K562 (cell line): ENCODE results near the gene ACTRT2. TPM values are rescaled to one million over a fixed set of nuclear protein-coding genes. Genes with fewer than 3 reads are reported as not detected.

Experiments used
- ATAC-seq: fragments of 200-7000 bp; cut with Tn5 transposase; 3 replicates; pipeline ENCODE4 v1.9.1; 2020; ENCODE audit warnings: moderate library complexity
- BruUV-seq: library from RNA; stranded (reverse); fragments of 400-500 nt; replicated peaks from 2 replicates; lab custom pipeline; 2021; lab: Mats Ljungman, UMichigan
- CTCF ChIA-PET: fragments of 300-600 bp; formaldehyde crosslinking; extraction: SDS; loops from one replicate; lab custom pipeline; 2021; ENCODE audit warnings: low intra/inter-chr PET ratio; lab: Yijun Ruan, JAX
- POLR2A ChIA-PET: fragments of 300-600, 350-650 bp; sonication (Branson Sonifier 250); formaldehyde crosslinking; extraction: SDS; loops from one replicate; lab custom pipeline; 2021; ENCODE audit warnings: antibody characterized with exemption, inconsistent platforms; lab: Yijun Ruan, JAX
- DNase-seq, 4 experiments: peaks; one replicate each; pipeline versions ENCODE4 v3.0.0 to v3.0.0-alpha.2; 2011 to 2018; ENCODE audit warnings: low spot score in 3 of 4, mixed read lengths in 3 of 4; ENCODE audit errors: extremely low read depth in 1 of 4
- FAIRE-seq: peaks from 2 replicates; lab custom pipeline; 2011; peaks lifted over from hg19 to GRCh38; lab: Jason Lieb, UNC
- H2AFZ ChIP-seq: 2 replicates; pipeline ENCODE4 v1.6.0; 2011; ENCODE audit warnings: low read depth, low read length, control low read depth, inconsistent platforms
- H3K27ac ChIP-seq: fragments of 200-600 bp; 3 replicates; pipeline ENCODE4 v1.8.0; 2011; ENCODE audit warnings: low read depth, mild to moderate bottlenecking, control low read depth, inconsistent platforms, low read length, moderate library complexity, mixed read lengths; ENCODE audit errors: extremely low read depth
- H3K27me3 ChIP-seq, 2 experiments: fragments of 300-600 bp in 1 of 2; 2 replicates in 1 of 2; 3 replicates in 1 of 2; pipeline versions ENCODE4 v1.6.0 to v1.8.0; 2011; ENCODE audit warnings: inconsistent platforms in 2 of 2, low read length in 2 of 2, mild to moderate bottlenecking in 1 of 2, mixed read lengths in 1 of 2, moderate library complexity in 1 of 2; ENCODE audit not compliant: control insufficient read depth in 2 of 2, insufficient read depth in 2 of 2
- H3K36me3 ChIP-seq: fragments of 300-600 bp; 3 replicates; pipeline ENCODE4 v1.8.0; 2011; ENCODE audit warnings: mild to moderate bottlenecking, low read length, inconsistent platforms; ENCODE audit not compliant: control insufficient read depth, insufficient read depth
- H3K4me1 ChIP-seq, 2 experiments: fragments of 200-600 bp in 1 of 2; replicated peaks in 1 of 2; 2 replicates in 1 of 2; 3 replicates in 1 of 2; pipeline versions ENCODE4 v1.5.1 to v1.8.0; 2011; ENCODE audit warnings: inconsistent platforms in 2 of 2, low read length in 2 of 2, mild to moderate bottlenecking in 1 of 2, mixed read lengths in 1 of 2, moderate library complexity in 1 of 2; ENCODE audit not compliant: control insufficient read depth in 2 of 2, insufficient read depth in 2 of 2
- H3K4me2 ChIP-seq: 2 replicates; pipeline ENCODE4 v1.6.1; 2011; ENCODE audit warnings: low read length, control low read depth, inconsistent platforms, mixed read lengths; ENCODE audit not compliant: insufficient read depth
- H3K4me3 ChIP-seq: fragments of 200-600 bp; sonication (generic), shearing (Covaris generic); 2 replicates; pipeline ENCODE4 v1.5.1; 2016; ENCODE audit warnings: control low read depth, inconsistent platforms
- H3K79me2 ChIP-seq: fragments of 200-600 bp; 3 replicates; pipeline ENCODE4 v1.8.0; 2011; ENCODE audit warnings: low read length, inconsistent platforms; ENCODE audit not compliant: control insufficient read depth, insufficient read depth
- H3K9ac ChIP-seq, 2 experiments: 2 replicates each; pipeline versions ENCODE4 v1.6.0 to v1.6.1; 2011; ENCODE audit warnings: low read depth in 2 of 2, low read length in 2 of 2, control low read depth in 1 of 2, inconsistent platforms in 1 of 2, mild to moderate bottlenecking in 1 of 2, mixed read lengths in 1 of 2; ENCODE audit not compliant: insufficient read depth in 1 of 2
- H3K9me1 ChIP-seq: one replicate; pipeline ENCODE4 v1.6.0; 2011; ENCODE audit warnings: inconsistent platforms, mild to moderate bottlenecking, low read length, moderate library complexity; ENCODE audit not compliant: control insufficient read depth, insufficient read depth
- H3K9me3 ChIP-seq: replicated peaks from 2 replicates; pipeline ENCODE4 v1.5.1; 2011; ENCODE audit warnings: low read depth, low read length, inconsistent platforms; ENCODE audit not compliant: control insufficient read depth, insufficient read depth
- H4K20me1 ChIP-seq: replicated peaks from 2 replicates; pipeline ENCODE4 v1.6.1; 2011; ENCODE audit warnings: low read length, inconsistent platforms, mixed read lengths; ENCODE audit not compliant: control insufficient read depth, insufficient read depth
- CUX1 ChIP-seq: fragments of 200-800 bp; sonication (Bioruptor generic); IDR thresholded peaks from 2 replicates; pipeline ENCODE4 v1.6.1; 2016; ENCODE audit warnings: missing genetic modification characterization, missing compliant biosample characterization
- HNRNPL ChIP-seq: fragments of 200-400 bp; formaldehyde crosslinking; IDR thresholded peaks from 2 replicates; pipeline ENCODE4 v1.6.1; 2017; ENCODE audit warnings: low read depth, mild to moderate bottlenecking, low read length
- NCOA2 ChIP-seq, 2 experiments: fragments of 450-650 bp; IDR thresholded peaks; 2 replicates each; pipeline ENCODE4 v1.6.1; 2018; ENCODE audit warnings: mild to moderate bottlenecking in 2 of 2, moderate library complexity in 1 of 2; ENCODE audit not compliant: partially characterized antibody in 2 of 2
- WGBS: fragments of 100-300 bp; shearing (Covaris generic); methylation state at CpG from one replicate; pipeline ENCODE4 v1.1.6; 2016; ENCODE audit warnings: low coverage, mixed read lengths; ENCODE audit not compliant: insufficient coverage; ENCODE audit errors: missing lambda C conversion rate; 5-methylcytosine and 5-hydroxymethylcytosine counted together
- in situ Hi-C: fragments of 300-500 bp; cut with MboI; formaldehyde crosslinking; loops from 4 replicates; pipeline ENCODE4 v1.15.0; 2018; ENCODE audit warnings: inconsistent platforms, mixed read lengths
- intact Hi-C: fragments of 100-400 bp; cut with micrococcal nuclease; formaldehyde crosslinking; loops from 2 replicates; pipeline ENCODE4 v1.14.2; 2022
- polyA plus RNA-seq, 8 experiments: library from polyadenylated mRNA; depleted of rRNA in 4 of 8; stranded (reverse) in 5 of 8; unstranded in 3 of 8; fragments of >200 nt; fragmentation: Nextera tagmentation in 2 of 8; fragmentation: Illumina TruSeq in 1 of 8; extraction: Ambion mirVana in 2 of 8; extraction: Trizol in 1 of 8; gene quantifications; 2 replicates each; pipeline versions ENCODE4 v1.2.1 to v1.2.3, GENCODE V29; 2011 to 2014; ENCODE audit warnings: inconsistent platforms in 1 of 8, missing spikeins in 1 of 8
- total RNA-seq, 7 experiments: library from RNA; depleted of rRNA in 6 of 7; stranded (reverse); fragments of >200 nt in 6 of 7; fragmentation: Illumina TruSeq in 2 of 7; extraction: Trizol in 2 of 7; gene quantifications; 2 replicates each; pipeline versions ENCODE4 v1.2.1 to v1.2.3, GENCODE V29; 2011 to 2021; ENCODE audit warnings: low replicate concordance in 1 of 7
- TF ChIP-seq, protein P1 (sequence below): fragments of 450-650 bp; IDR thresholded peaks from 2 replicates; pipeline ENCODE4 v1.6.1; 2016; ENCODE audit warnings: low read depth

The ACTRT2 gene
- total and polyA plus RNA-seq, 9 of the 15 experiments (the other 6 are each of a cell fraction or from before 2014, with no cell fraction given): not detected

DNA sequence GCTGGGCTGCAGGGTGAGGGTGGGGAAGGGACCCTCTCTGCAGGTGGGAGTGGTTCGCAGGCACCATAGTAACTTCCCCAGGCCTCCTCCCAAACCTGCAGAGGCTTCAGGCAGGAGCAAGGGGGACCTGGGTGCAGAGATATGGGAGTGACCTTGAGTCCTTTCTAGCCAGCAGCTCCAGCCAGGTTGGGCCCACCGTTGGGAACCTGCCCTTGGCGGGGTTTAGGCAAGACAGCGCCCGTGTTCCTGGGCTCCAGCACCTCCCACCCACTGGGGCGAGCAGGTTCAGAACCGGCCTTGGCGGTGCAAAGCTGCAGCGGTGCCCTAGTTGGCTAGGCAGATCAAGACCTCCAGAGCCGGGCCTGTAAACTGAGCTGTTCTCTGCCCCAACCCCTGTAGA lies 45.6 kb downstream of the ACTRT2 start (continued):
- TF ChIP-seq CUX1 (CRISPR knock-in tag) (no peak), HNRNPL (no peak), NCOA2 (IDR thresholded peaks at IDR 0.05; ENCODE audit: partially characterized antibody in 2 of 2) (no peak)

- Histone ChIP-seq H3K27me3 (peaks cover 0 to 19% of the 10 kb centered on the region in 2 experiments; a peak in 2 of 5 replicates), H3K4me2 (no peak overlapping the region), H3K9me3 (no peaks in the 10 kb centered on the region), H3K79me2 (no peaks in the 10 kb centered on the region), H3K4me3 (no peak overlapping the region), H4K20me1 (no peaks in the 10 kb centered on the region), H3K27ac (no peak overlapping the region), H3K4me1 (no peaks in the 10 kb centered on the region), H3K9ac (no peak overlapping the region), H3K36me3 (no peaks in the 10 kb centered on the region), H2AFZ (no peak overlapping the region), H3K9me1 (no peaks in the 10 kb centered on the region)
- intact Hi-C loops: no loop called here
- ATAC-seq: no peak
- in situ Hi-C loops: no loop called here
- FAIRE-seq: no peak
- no TSS peak for BruUV-seq
- ChIA-PET CTCF (no interaction called here), POLR2A (interaction anchor here (0.6 kb wide), 1 partner anchor 936 kb away, joined by 3 read pairs; no protein-coding TSS in a partner anchor)
- no peak for DNase-seq
- WGBS: 20% methylated on average over 28 of the region's 29 CpGs
- TF ChIP-seq, protein P1, sequence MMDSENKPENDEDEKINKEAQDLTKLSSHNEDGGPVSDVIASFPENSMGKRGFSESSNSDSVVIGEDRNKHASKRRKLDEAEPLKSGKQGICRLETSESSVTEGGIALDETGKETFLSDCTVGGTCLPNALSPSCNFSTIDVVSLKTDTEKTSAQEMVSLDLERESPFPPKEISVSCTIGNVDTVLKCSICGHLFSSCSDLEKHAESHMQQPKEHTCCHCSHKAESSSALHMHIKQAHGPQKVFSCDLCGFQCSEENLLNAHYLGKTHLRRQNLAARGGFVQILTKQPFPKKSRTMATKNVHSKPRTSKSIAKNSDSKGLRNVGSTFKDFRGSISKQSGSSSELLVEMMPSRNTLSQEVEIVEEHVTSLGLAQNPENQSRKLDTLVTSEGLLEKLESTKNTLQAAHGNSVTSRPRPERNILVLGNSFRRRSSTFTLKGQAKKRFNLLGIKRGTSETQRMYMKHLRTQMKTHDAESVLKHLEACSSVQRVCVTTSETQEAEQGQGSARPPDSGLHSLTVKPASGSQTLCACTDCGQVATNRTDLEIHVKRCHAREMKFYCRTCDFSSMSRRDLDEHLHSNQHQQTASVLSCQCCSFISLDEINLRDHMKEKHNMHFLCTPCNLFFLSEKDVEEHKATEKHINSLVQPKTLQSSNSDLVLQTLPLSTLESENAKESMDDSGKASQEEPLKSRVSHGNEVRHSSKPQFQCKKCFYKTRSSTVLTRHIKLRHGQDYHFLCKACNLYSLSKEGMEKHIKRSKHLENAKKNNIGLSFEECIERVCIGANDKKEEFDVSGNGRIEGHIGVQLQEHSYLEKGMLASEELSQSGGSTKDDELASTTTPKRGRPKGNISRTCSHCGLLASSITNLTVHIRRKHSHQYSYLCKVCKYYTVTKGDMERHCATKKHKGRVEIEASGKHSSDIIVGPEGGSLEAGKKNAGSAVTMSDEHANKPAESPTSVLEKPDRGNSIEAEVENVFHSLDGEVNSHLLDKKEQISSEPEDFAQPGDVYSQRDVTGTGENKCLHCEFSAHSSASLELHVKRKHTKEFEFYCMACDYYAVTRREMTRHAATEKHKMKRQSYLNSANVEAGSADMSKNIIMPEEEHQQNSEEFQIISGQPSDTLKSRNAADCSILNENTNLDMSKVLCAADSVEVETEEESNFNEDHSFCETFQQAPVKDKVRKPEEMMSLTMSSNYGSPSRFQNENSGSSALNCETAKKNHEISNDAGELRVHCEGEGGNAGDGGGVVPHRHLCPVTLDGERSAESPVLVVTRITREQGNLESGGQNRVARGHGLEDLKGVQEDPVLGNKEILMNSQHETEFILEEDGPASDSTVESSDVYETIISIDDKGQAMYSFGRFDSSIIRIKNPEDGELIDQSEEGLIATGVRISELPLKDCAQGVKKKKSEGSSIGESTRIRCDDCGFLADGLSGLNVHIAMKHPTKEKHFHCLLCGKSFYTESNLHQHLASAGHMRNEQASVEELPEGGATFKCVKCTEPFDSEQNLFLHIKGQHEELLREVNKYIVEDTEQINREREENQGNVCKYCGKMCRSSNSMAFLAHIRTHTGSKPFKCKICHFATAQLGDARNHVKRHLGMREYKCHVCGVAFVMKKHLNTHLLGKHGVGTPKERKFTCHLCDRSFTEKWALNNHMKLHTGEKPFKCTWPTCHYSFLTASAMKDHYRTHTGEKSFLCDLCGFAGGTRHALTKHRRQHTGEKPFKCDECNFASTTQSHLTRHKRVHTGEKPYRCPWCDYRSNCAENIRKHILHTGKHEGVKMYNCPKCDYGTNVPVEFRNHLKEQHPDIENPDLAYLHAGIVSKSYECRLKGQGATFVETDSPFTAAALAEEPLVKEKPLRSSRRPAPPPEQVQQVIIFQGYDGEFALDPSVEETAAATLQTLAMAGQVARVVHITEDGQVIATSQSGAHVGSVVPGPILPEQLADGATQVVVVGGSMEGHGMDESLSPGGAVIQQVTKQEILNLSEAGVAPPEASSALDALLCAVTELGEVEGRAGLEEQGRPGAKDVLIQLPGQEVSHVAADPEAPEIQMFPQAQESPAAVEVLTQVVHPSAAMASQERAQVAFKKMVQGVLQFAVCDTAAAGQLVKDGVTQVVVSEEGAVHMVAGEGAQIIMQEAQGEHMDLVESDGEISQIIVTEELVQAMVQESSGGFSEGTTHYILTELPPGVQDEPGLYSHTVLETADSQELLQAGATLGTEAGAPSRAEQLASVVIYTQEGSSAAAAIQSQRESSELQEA: no peak
Observed at GRCh38 chr1:3067301-3067670, 46.0 kb downstream of the ACTRT2 start.
